OCI-LY7 (cell line): Measurements from ENCODE around the gene CFL1.

ENCODE experiments used
- CTCF ChIP-seq: fragments of 200-600 bp; sonication (generic); conservative IDR thresholded peaks from 2 replicates; pipeline ENCODE4 v1.5.1; 2014; ENCODE audit warnings: mild to moderate bottlenecking, antibody characterized with exemption, low read length, moderate library complexity, mixed read lengths
- EZH2phosphoT487 ChIP-seq: fragments of 200-600 bp; sonication (generic); IDR thresholded peaks from 2 replicates; pipeline ENCODE4 v1.6.1; 2018; ENCODE audit warnings: low read depth, borderline replicate concordance, mild to moderate bottlenecking, mixed run types, antibody characterized with exemption, low read length, moderate library complexity, mixed read lengths

- no peak for TF ChIP-seq CTCF
- no peak for TF ChIP-seq EZH2phosphoT487
Measured at GRCh38 chr11:65829459-65829858, 28.5 kb downstream of the CFL1 start.
